ENCODE data around the gene ADAMTS19.

DNA sequence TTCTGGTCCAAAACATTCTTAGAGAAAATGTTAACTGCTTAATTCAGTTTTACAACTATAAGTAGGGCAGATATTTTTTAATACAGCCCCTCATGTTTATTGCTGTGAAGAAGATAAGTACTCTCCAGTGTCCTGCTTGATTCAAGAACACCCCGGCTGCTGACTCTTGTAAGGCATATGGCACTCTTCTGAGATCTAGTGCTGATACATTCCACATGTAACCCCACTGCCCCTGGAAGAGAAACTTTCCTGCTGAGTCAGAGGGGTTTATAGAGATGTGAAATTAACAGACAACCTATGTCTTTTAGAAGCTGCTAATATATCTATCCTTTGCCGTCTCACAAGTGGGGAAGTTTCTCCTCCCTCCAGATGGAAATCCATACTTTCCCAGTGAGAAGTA, 286.8 kb downstream of the ADAMTS19 start:
- TF ChIP-seq, protein P1, sequence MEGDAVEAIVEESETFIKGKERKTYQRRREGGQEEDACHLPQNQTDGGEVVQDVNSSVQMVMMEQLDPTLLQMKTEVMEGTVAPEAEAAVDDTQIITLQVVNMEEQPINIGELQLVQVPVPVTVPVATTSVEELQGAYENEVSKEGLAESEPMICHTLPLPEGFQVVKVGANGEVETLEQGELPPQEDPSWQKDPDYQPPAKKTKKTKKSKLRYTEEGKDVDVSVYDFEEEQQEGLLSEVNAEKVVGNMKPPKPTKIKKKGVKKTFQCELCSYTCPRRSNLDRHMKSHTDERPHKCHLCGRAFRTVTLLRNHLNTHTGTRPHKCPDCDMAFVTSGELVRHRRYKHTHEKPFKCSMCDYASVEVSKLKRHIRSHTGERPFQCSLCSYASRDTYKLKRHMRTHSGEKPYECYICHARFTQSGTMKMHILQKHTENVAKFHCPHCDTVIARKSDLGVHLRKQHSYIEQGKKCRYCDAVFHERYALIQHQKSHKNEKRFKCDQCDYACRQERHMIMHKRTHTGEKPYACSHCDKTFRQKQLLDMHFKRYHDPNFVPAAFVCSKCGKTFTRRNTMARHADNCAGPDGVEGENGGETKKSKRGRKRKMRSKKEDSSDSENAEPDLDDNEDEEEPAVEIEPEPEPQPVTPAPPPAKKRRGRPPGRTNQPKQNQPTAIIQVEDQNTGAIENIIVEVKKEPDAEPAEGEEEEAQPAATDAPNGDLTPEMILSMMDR (IDR thresholded peaks at IDR 0.05; ENCODE audit: control extremely low read depth in 1 of 3, insufficient read depth in 1 of 3, low read depth in 1 of 3, low read length in 3 of 3), result no peak
- TF ChIP-seq YY1 (IDR thresholded peaks at IDR 0.05; ENCODE audit: low read depth, low read length), result no peak
- TF ChIP-seq RAD21 (IDR thresholded peaks at IDR 0.05 in 1 of 2, conservative IDR thresholded peaks at IDR 0.05 in 1 of 2; ENCODE audit: low read depth in 2 of 2, low read length in 2 of 2), result no peak
- TF ChIP-seq BRCA1 (IDR thresholded peaks at IDR 0.05; ENCODE audit: low read depth, low read length), result no peak
- no peak for TF ChIP-seq POLR2A (IDR thresholded peaks at IDR 0.05; ENCODE audit: control extremely low read depth in 1 of 2, low read depth in 2 of 2, low read length in 2 of 2)
- TF ChIP-seq GABPA (IDR thresholded peaks at IDR 0.05; ENCODE audit: borderline replicate concordance, insufficient read depth, low read length), result no peak
- no peak for TF ChIP-seq POLR2AphosphoS5 (IDR thresholded peaks at IDR 0.05; ENCODE audit: low read depth, low read length)
- TF ChIP-seq SP2 (IDR thresholded peaks at IDR 0.05; ENCODE audit: low read length), result no peak
- TF ChIP-seq RXRA (IDR thresholded peaks at IDR 0.05; ENCODE audit: insufficient read depth, low read depth, low read length), result no peak
